GM12891 (cell line): Measurements from ENCODE around the gene LCA5L.
A peak's percentile ranks its signal among the peaks of the same experiment; 100 is the strongest.
"Not testable (repeated sequence)": the region's sequence is repeated elsewhere in the genome, so short reads cannot be mapped to it uniquely, and the experiment has no call there.

Experiments used
- DNase-seq: peaks from one replicate; pipeline ENCODE4 v3.0.0; 2011; ENCODE audit warnings: low spot score; ENCODE audit not compliant: insufficient read length
- FAIRE-seq: peaks from 2 replicates; lab custom pipeline; 2011; peaks lifted over from hg19 to GRCh38; lab: Jason Lieb, UNC
- PAX5 ChIP-seq: IDR thresholded peaks from 2 replicates; pipeline ENCODE4 v1.6.1; 2011; ENCODE audit warnings: low read length, moderate library complexity, mild to moderate bottlenecking; ENCODE audit not compliant: insufficient read depth, severe bottlenecking
- POLR2A ChIP-seq: IDR thresholded peaks from 2 replicates; pipeline ENCODE4 v1.6.1; 2011; ENCODE audit warnings: low read depth, low read length, control low read depth
- POLR2AphosphoS5 ChIP-seq: IDR thresholded peaks from 2 replicates; pipeline ENCODE4 v1.6.1; 2011; ENCODE audit warnings: low read depth, low read length, control low read depth
- POU2F2 ChIP-seq: IDR thresholded peaks from 2 replicates; pipeline ENCODE4 v1.6.1; 2011; ENCODE audit warnings: low read depth, mild to moderate bottlenecking, control low read depth, low read length, moderate library complexity
- SPI1 ChIP-seq: IDR thresholded peaks from 2 replicates; pipeline ENCODE4 v1.6.1; 2011; ENCODE audit warnings: low read depth, low read length, control low read depth
- TAF1 ChIP-seq: IDR thresholded peaks from 2 replicates; pipeline ENCODE4 v1.6.1; 2011; ENCODE audit warnings: low read depth, low read length, control low read depth

Gene LCA5L

GRCh38 chr21:39430016-39430415, 15.6 kb downstream of the LCA5L start:
- FAIRE-seq (no peak), DNase-seq (no peak)
- TF ChIP-seq POLR2A (no peak), TAF1 (no peak), SPI1 (no peak), POLR2AphosphoS5 (no peak)

- DNase-seq: no peak
- FAIRE-seq: no peak
- TF ChIP-seq POU2F2: no peak
- TF ChIP-seq POLR2A: no peak
- TF ChIP-seq PAX5: no peak
- no peak for TF ChIP-seq POLR2AphosphoS5
- TF ChIP-seq TAF1: no peak
- TF ChIP-seq SPI1: no peak
Observed at GRCh38 chr21:39429445-39429844, 16.1 kb downstream of the LCA5L start.

GRCh38 chr21:39422527-39423241, 22.9 kb downstream of the LCA5L start:
- TF ChIP-seq SPI1 (peak; percentile 19; the same call in 1 of the 2 replicates), POLR2AphosphoS5 (no peak)
- FAIRE-seq (no peak), DNase-seq (no peak)

- DNase-seq, FAIRE-seq: not testable (repeated sequence)
Observed at GRCh38 chr21:39419204-39419603, 26.4 kb downstream of the LCA5L start.

- TF ChIP-seq SPI1: no peak
- no peak for TF ChIP-seq PAX5
- TF ChIP-seq TAF1: no peak
- TF ChIP-seq POLR2AphosphoS5: no peak
- TF ChIP-seq POLR2A: no peak
- no peak for TF ChIP-seq POU2F2
- DNase-seq (no peak), FAIRE-seq (no peak)
Observed at GRCh38 chr21:39406065-39406464, 39.5 kb downstream of the LCA5L start.

GRCh38 chr21:39400173-39400572, 45.4 kb downstream of the LCA5L start:
- DNase-seq: no peak
- TF ChIP-seq SPI1 (no peak), TAF1 (no peak), POLR2AphosphoS5 (no peak)
- FAIRE-seq: no peak

- no peak for FAIRE-seq
- TF ChIP-seq POLR2AphosphoS5: no peak
- TF ChIP-seq TAF1: no peak
- no peak for TF ChIP-seq PAX5
- TF ChIP-seq SPI1: no peak
- no peak for TF ChIP-seq POU2F2
Observed at GRCh38 chr21:39397646-39398385, 47.8 kb downstream of the LCA5L start.

GRCh38 chr21:39392981-39393380, 52.6 kb downstream of the LCA5L start:
- FAIRE-seq (no peak), DNase-seq (no peak)
- TF ChIP-seq POLR2A (no peak), POU2F2 (no peak), PAX5 (no peak), SPI1 (no peak), POLR2AphosphoS5 (no peak), TAF1 (no peak)

More at GRCh38 chr21:39397646-39398385, 47.8 kb downstream of the LCA5L start:
- DNase-seq: no peak

GRCh38 chr21:39390212-39390765, 55.3 kb downstream of the LCA5L start:
- FAIRE-seq (no peak), DNase-seq (no peak)
- TF ChIP-seq PAX5 (no peak), POLR2AphosphoS5 (no peak), POU2F2 (no peak), TAF1 (no peak), SPI1 (no peak)

GRCh38 chr21:39388811-39389155, 56.8 kb downstream of the LCA5L start:
- DNase-seq (no peak), FAIRE-seq (no peak)
- TF ChIP-seq POLR2AphosphoS5 (no peak), PAX5 (no peak), POLR2A (no peak), POU2F2 (no peak), SPI1 (no peak), TAF1 (no peak)
